NCI-H1417 treated with DMSO at 0.1 percent for 48 hours (cell line): ENCODE measurements around the gene SPEM1.
"Not testable (repeated sequence)": the region's sequence is repeated elsewhere in the genome, so short reads cannot be mapped to it uniquely, and the experiment has no call there.

ENCODE experiments used
- DNase-seq: peaks from one replicate; lab custom pipeline; 2025; lab: John Stamatoyannopoulos, UW

SPEM1 gene

GRCh38 chr17:7468804-7469389 is 48.8 kb downstream of the SPEM1 start:
- no peak for DNase-seq

GRCh38 chr17:7469843-7470242 is 49.7 kb downstream of the SPEM1 start:
- DNase-seq, result not testable (repeated sequence)

- DNase-seq, result not testable (repeated sequence)
Observed at GRCh38 chr17:7470457-7470973, 50.4 kb downstream of the SPEM1 start.
